ENCODE measurements around the gene MYBPHL. TPM values are rescaled to one million over a fixed set of nuclear protein-coding genes. Genes with fewer than 3 reads are reported as not detected.

Gene MYBPHL
- total and polyA plus RNA-seq, 2 of the 13 experiments (the other 11 are each of a cell fraction or from before 2014, with no cell fraction given) = 3.7 to 3.8 TPM

DNA sequence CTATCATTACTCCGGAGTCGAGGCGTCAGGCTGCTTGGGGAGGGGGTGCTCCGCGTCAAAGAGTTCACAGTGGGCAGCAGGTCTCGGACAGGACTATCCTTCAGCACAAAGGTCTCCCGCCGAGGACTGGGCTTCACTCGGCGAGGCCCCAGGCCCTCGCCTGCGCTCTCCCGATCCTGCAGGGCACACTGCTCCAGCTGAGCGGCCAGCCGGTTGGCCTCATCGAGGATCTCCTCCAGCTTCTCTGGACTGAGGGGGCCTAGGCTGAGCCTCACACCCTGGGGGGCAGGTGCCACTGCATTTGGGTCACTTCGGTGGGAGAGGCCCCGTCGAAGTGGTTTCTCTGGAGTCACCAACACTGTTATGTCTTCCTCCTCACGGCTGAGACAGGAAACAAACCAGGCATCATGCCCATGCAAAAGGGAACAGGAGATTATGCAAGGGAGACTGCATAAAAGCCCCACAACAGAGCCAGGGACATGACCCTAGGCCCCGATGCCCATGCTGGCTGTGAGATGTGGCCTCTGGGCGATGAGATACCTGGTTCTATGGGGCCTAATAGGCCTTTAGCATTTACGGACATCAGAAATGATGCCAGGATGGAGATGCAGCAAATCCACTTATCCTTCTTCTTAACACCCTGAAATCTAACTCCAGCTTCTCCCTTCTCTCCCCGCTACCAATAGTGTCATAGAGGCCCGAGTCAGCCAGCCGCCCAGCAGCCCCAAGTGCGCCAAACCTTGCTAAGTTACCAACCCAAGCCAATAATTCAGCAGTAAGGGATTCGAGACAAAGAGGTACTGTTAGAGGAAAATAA is 24.9 kb downstream of the MYBPHL start (continued):
- TF ChIP-seq, protein P1, sequence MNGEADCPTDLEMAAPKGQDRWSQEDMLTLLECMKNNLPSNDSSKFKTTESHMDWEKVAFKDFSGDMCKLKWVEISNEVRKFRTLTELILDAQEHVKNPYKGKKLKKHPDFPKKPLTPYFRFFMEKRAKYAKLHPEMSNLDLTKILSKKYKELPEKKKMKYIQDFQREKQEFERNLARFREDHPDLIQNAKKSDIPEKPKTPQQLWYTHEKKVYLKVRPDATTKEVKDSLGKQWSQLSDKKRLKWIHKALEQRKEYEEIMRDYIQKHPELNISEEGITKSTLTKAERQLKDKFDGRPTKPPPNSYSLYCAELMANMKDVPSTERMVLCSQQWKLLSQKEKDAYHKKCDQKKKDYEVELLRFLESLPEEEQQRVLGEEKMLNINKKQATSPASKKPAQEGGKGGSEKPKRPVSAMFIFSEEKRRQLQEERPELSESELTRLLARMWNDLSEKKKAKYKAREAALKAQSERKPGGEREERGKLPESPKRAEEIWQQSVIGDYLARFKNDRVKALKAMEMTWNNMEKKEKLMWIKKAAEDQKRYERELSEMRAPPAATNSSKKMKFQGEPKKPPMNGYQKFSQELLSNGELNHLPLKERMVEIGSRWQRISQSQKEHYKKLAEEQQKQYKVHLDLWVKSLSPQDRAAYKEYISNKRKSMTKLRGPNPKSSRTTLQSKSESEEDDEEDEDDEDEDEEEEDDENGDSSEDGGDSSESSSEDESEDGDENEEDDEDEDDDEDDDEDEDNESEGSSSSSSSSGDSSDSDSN (CRISPR knock-in tag; IDR thresholded peaks at IDR 0.05) = peak; percentile 23; the same call in 1 of the 2 replicates
- TF ChIP-seq DZIP1 (CRISPR knock-in tag; IDR thresholded peaks at IDR 0.05) (no peak), ZNF891 (CRISPR knock-in tag; IDR thresholded peaks at IDR 0.05) (no peak), HOXA9 (CRISPR knock-in tag; IDR thresholded peaks at IDR 0.05; ENCODE audit: borderline replicate concordance) (0 out of 2 replicates have a peak, but pooled peaks have one; percentile 4), HDAC1 (CRISPR knock-in tag; IDR thresholded peaks at IDR 0.05) (no peak), RBFOX2 (IDR thresholded peaks at IDR 0.05; ENCODE audit: low read depth, low read length) (peak; percentile 60; the same call in 1 of the 2 replicates)
- TF ChIP-seq, protein P2, sequence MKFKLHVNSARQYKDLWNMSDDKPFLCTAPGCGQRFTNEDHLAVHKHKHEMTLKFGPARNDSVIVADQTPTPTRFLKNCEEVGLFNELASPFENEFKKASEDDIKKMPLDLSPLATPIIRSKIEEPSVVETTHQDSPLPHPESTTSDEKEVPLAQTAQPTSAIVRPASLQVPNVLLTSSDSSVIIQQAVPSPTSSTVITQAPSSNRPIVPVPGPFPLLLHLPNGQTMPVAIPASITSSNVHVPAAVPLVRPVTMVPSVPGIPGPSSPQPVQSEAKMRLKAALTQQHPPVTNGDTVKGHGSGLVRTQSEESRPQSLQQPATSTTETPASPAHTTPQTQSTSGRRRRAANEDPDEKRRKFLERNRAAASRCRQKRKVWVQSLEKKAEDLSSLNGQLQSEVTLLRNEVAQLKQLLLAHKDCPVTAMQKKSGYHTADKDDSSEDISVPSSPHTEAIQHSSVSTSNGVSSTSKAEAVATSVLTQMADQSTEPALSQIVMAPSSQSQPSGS (CRISPR knock-in tag; IDR thresholded peaks at IDR 0.05) = 0 out of 2 replicates have a peak, but pooled peaks have one; percentile 6
- TF ChIP-seq, protein P3, sequence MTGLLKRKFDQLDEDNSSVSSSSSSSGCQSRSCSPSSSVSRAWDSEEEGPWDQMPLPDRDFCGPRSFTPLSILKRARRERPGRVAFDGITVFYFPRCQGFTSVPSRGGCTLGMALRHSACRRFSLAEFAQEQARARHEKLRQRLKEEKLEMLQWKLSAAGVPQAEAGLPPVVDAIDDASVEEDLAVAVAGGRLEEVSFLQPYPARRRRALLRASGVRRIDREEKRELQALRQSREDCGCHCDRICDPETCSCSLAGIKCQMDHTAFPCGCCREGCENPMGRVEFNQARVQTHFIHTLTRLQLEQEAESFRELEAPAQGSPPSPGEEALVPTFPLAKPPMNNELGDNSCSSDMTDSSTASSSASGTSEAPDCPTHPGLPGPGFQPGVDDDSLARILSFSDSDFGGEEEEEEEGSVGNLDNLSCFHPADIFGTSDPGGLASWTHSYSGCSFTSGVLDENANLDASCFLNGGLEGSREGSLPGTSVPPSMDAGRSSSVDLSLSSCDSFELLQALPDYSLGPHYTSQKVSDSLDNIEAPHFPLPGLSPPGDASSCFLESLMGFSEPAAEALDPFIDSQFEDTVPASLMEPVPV (CRISPR knock-in tag; IDR thresholded peaks at IDR 0.05) = 0 out of 2 replicates have a peak, but pooled peaks have one; percentile 35
